Mesothelial cell of epicardium (in vitro differentiated cells): ENCODE measurements around the gene FXYD4. TPM values are rescaled to one million over a fixed set of nuclear protein-coding genes. Genes with fewer than 3 reads are reported as not detected.

Experiments used
- DNase-seq, 2 experiments: peaks; one replicate each; pipeline ENCODE4 v3.0.0; 2021; ENCODE audit warnings: low spot score in 2 of 2; ENCODE audit not compliant: unreplicated experiment in 2 of 2
- H3K27ac Mint-ChIP-seq: 2 replicates; pipeline ENCODE4 v1.8.0; 2021; ENCODE audit warnings: mixed read lengths
- H3K27me3 Mint-ChIP-seq: 2 replicates; pipeline ENCODE4 v1.8.0; 2021; ENCODE audit warnings: low read depth, mixed read lengths
- H3K36me3 Mint-ChIP-seq: 2 replicates; pipeline ENCODE4 v1.8.0; 2021; ENCODE audit warnings: mixed read lengths
- H3K4me1 Mint-ChIP-seq: 2 replicates; pipeline ENCODE4 v1.8.0; 2021; ENCODE audit warnings: mixed read lengths
- H3K4me3 Mint-ChIP-seq: 2 replicates; pipeline ENCODE4 v1.8.0; 2021; ENCODE audit warnings: mild to moderate bottlenecking, moderate library complexity, mixed read lengths
- H3K9me3 Mint-ChIP-seq: 2 replicates; pipeline ENCODE4 v1.8.0; 2021; ENCODE audit warnings: mixed read lengths
- total RNA-seq: library from RNA; stranded (reverse); gene quantifications from 3 replicates; pipeline ENCODE4 v1.2.1, GENCODE V29; 2021
- TF ChIP-seq, protein P1 (sequence below): fragments of 200-600 bp; sonication (generic); IDR thresholded peaks from one replicate; pipeline ENCODE4 v1.5.0; 2021; ENCODE audit warnings: antibody characterized with exemption; ENCODE audit not compliant: unreplicated experiment

The FXYD4 gene
- total RNA-seq = not detected in 3 replicates

DNA sequence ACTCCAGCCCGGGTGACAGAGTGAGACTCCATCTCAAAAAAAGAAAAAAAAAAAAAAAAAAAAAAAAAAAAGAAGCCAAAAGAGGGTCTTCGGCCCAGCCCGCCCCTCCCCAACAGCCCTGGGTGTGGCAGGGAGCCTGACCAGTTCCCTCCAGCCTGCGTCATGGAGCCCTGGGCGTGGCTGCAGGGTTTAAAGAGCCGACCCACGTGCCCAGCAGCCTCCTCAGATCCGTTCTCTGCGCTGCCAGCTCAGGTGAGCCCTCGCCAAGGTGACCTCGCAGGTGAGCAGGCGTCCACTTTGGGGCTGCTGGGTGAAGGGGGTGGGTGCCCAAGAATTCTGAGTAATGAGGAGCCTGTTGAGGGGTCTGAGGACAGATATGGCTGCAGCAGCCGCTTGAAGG, at the start of gene FXYD4:
Gene FXYD4, plus strand, starts transcription at position 219 of the 400 bp plus-strand sequence. CDS start 2,111 bp downstream, outside the sequence.
- Mint-ChIP-seq H3K4me1 (peaks cover 2% of the 10 kb centered on the region), H3K27ac (no peak within 1 kb of the TSS), H3K9me3 (no peaks in the 10 kb centered on the region), H3K27me3 (no peaks in the 10 kb centered on the region), H3K4me3 (no peak within 1 kb of the TSS), H3K36me3 (no peaks in the 10 kb centered on the region)
- no peak for DNase-seq
- TF ChIP-seq, protein P1, sequence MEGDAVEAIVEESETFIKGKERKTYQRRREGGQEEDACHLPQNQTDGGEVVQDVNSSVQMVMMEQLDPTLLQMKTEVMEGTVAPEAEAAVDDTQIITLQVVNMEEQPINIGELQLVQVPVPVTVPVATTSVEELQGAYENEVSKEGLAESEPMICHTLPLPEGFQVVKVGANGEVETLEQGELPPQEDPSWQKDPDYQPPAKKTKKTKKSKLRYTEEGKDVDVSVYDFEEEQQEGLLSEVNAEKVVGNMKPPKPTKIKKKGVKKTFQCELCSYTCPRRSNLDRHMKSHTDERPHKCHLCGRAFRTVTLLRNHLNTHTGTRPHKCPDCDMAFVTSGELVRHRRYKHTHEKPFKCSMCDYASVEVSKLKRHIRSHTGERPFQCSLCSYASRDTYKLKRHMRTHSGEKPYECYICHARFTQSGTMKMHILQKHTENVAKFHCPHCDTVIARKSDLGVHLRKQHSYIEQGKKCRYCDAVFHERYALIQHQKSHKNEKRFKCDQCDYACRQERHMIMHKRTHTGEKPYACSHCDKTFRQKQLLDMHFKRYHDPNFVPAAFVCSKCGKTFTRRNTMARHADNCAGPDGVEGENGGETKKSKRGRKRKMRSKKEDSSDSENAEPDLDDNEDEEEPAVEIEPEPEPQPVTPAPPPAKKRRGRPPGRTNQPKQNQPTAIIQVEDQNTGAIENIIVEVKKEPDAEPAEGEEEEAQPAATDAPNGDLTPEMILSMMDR = no peak

- H3K9me3 Mint-ChIP-seq = no peaks in the 10 kb centered on the region
- peaks cover 19% of the 10 kb centered on the region for H3K27me3 Mint-ChIP-seq
- no peak for DNase-seq
- TF ChIP-seq, protein P1 = no peak
- peak overlapping the region; percentile 59 for H3K27ac Mint-ChIP-seq
- no peaks in the 10 kb centered on the region for H3K36me3 Mint-ChIP-seq
- peak overlapping the region; percentile 66 for H3K4me3 Mint-ChIP-seq
- peaks cover 16% of the 10 kb centered on the region for H3K4me1 Mint-ChIP-seq
These were observed 49.1 kb upstream of the FXYD4 start for GRCh38 chr10:43322331-43322730.

- H3K4me1 Mint-ChIP-seq = peaks cover 16% of the 10 kb centered on the region
- H3K4me3 Mint-ChIP-seq = peak overlapping the region; percentile 66
- TF ChIP-seq, protein P1 = no peak
- no peaks in the 10 kb centered on the region for H3K36me3 Mint-ChIP-seq
- peak; percentile 88 to 95 for DNase-seq
- peak overlapping the region; percentile 59 for H3K27ac Mint-ChIP-seq
- peaks cover 23% of the 10 kb centered on the region for H3K27me3 Mint-ChIP-seq
- H3K9me3 Mint-ChIP-seq = no peaks in the 10 kb centered on the region
These were observed 48.7 kb upstream of the FXYD4 start for GRCh38 chr10:43322769-43323168.

DNA sequence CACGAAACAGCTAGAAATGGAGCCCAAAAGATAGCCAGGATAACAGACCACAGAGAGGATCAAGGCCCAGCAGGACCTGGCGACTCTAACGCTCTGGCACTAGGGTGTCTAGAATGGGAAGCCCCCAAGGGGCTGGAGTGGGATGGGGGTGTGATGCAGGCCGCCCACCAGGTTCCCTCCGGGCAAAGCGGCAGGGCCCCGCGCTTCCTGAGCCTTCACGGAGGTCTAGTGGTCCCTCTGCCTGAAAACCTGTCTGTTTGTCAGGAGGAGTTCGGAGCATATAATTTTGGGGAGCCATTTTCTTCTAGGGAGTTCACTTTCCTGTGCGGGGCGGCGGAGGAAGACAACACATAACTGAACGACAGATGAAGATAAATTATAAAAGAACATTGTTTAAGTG, 48.2 kb upstream of the FXYD4 start:
- peak overlapping the region; percentile 50 for H3K27ac Mint-ChIP-seq
- peak overlapping the region; percentile 66 for H3K4me3 Mint-ChIP-seq
- TF ChIP-seq, protein P1 = no peak
- H3K9me3 Mint-ChIP-seq = no peaks in the 10 kb centered on the region
- H3K27me3 Mint-ChIP-seq = peaks cover 25% of the 10 kb centered on the region
- peaks cover 16% of the 10 kb centered on the region for H3K4me1 Mint-ChIP-seq
- no peak for DNase-seq
- H3K36me3 Mint-ChIP-seq = no peaks in the 10 kb centered on the region

DNA sequence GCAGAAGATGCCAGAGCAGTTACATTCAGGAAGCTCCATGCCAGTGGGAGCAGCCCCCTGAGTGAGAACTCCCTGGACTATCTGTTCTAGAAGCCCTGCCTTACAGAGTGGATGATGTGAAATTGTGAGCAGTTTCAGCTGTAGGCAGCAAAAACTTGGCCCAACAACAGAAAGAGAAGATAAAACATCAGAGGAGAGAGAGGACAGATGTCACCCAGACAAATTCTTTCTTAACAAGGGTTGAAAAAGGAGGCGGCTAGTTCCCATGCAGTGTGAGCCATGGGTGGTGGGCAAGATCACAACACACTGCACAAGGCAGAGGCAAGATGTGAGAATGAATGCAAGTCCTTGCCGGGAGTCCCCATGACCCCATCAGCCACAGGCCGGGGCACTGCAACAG, 46.6 kb upstream of the FXYD4 start:
- Mint-ChIP-seq H3K4me3 (no peak overlapping the region), H3K36me3 (no peaks in the 10 kb centered on the region), H3K27ac (no peak overlapping the region), H3K9me3 (no peaks in the 10 kb centered on the region), H3K4me1 (peaks cover 16% of the 10 kb centered on the region), H3K27me3 (peaks cover 23% of the 10 kb centered on the region)
- DNase-seq = no peak
- TF ChIP-seq, protein P1 = no peak

- Mint-ChIP-seq H3K27me3 (peaks cover 7% of the 10 kb centered on the region), H3K9me3 (no peaks in the 10 kb centered on the region), H3K27ac (no peak overlapping the region), H3K4me3 (no peak overlapping the region), H3K4me1 (peaks cover 16% of the 10 kb centered on the region), H3K36me3 (no peaks in the 10 kb centered on the region)
- DNase-seq = no peak
- TF ChIP-seq, protein P1 = no peak
These were observed 44.3 kb upstream of the FXYD4 start for GRCh38 chr10:43327171-43327570.
